ENCODE data around the gene CNOT1.

- TF ChIP-seq POLR2A (IDR thresholded peaks at IDR 0.05) (no peak), CTCF (IDR thresholded peaks at IDR 0.05) (no peak), POLR2AphosphoS5 (IDR thresholded peaks at IDR 0.05) (no peak), EP300 (IDR thresholded peaks at IDR 0.05) (no peak)
Observed at GRCh38 chr16:58507963-58508670, 121.5 kb downstream of the CNOT1 start.
